HepG2 (cell line): Measurements from ENCODE around the gene LTB4R2. TPM values are rescaled to one million over a fixed set of nuclear protein-coding genes. Genes with fewer than 3 reads are reported as not detected.

ENCODE experiments used
- ARNT ChIP-seq: fragments of 450-650 bp; IDR thresholded peaks from 2 replicates; pipeline ENCODE4 v1.6.1; 2017
- ELF1 ChIP-seq: sonication (generic); formaldehyde crosslinking; IDR thresholded peaks from 2 replicates; pipeline ENCODE4 v1.4.0; 2020; ENCODE audit warnings: missing genetic modification reagents
- GATAD1 ChIP-seq: IDR thresholded peaks from 2 replicates; pipeline ENCODE4 v1.6.1; 2016; ENCODE audit warnings: missing genetic modification reagents, missing compliant biosample characterization
- HHEX ChIP-seq: IDR thresholded peaks from 2 replicates; pipeline ENCODE4 v1.6.1; 2016; ENCODE audit warnings: control low read depth
- HOXA5 ChIP-seq: sonication (generic); formaldehyde crosslinking; IDR thresholded peaks from 2 replicates; pipeline ENCODE4 v1.4.0; 2020; ENCODE audit warnings: missing genetic modification reagents
- KLF15 ChIP-seq: sonication (generic); formaldehyde crosslinking; IDR thresholded peaks from 2 replicates; pipeline ENCODE4 v1.8.1; 2023; ENCODE audit warnings: borderline replicate concordance, mild to moderate bottlenecking, inconsistent platforms, missing genetic modification reagents, mixed read lengths
- NKX3-1 ChIP-seq: sonication (generic); formaldehyde crosslinking; IDR thresholded peaks from 2 replicates; pipeline ENCODE4 v1.5.0; 2020; ENCODE audit warnings: missing genetic modification reagents
- SRF ChIP-seq: IDR thresholded peaks from 2 replicates; pipeline ENCODE4 v1.6.1; 2011; ENCODE audit warnings: mild to moderate bottlenecking, low read depth, low read length, moderate library complexity
- XBP1 ChIP-seq: sonication (generic); formaldehyde crosslinking; IDR thresholded peaks from 2 replicates; pipeline ENCODE4 v1.5.0; 2020; ENCODE audit warnings: missing genetic modification reagents
- ZNF737 ChIP-seq: sonication (generic); formaldehyde crosslinking; IDR thresholded peaks from 2 replicates; pipeline ENCODE4 v1.5.0; 2020; ENCODE audit warnings: missing genetic modification reagents, mild to moderate bottlenecking, borderline replicate concordance
- polyA plus RNA-seq, 8 experiments: library from polyadenylated mRNA; depleted of rRNA in 3 of 8; stranded (reverse) in 7 of 8; unstranded in 1 of 8; fragments of >200 nt; fragmentation: Illumina TruSeq in 4 of 8; extraction: Trizol in 4 of 8; gene quantifications; 2 replicates each; pipeline versions ENCODE4 v1.2.1 to v1.2.3, GENCODE V29; 2011 to 2016; ENCODE audit warnings: low read depth in 4 of 8, missing spikeins in 1 of 8, mixed read lengths in 1 of 8; ENCODE audit not compliant: insufficient read depth in 1 of 8
- total RNA-seq, 5 experiments: library from RNA; depleted of rRNA; stranded (reverse); fragments of >200 nt; fragmentation: Illumina TruSeq; extraction: Trizol; gene quantifications; 2 replicates each; pipeline ENCODE4 v1.2.3, GENCODE V29; 2016; ENCODE audit warnings: low read depth in 1 of 5
- TF ChIP-seq, protein P1 (sequence below): sonication (generic); formaldehyde crosslinking; IDR thresholded peaks from 2 replicates; pipeline ENCODE4 v1.9.0; 2021; ENCODE audit warnings: mild to moderate bottlenecking, missing genetic modification reagents
- TF ChIP-seq, protein P2 (sequence below): sonication (generic); formaldehyde crosslinking; IDR thresholded peaks from 2 replicates; pipeline ENCODE4 v1.5.0; 2020; ENCODE audit warnings: missing genetic modification reagents, mild to moderate bottlenecking, borderline replicate concordance
- TF ChIP-seq, protein P3 (sequence below): IDR thresholded peaks from 2 replicates; pipeline ENCODE4 v1.6.1; 2016; ENCODE audit warnings: low read depth, control low read depth
- TF ChIP-seq, protein P4 (sequence below): IDR thresholded peaks from 2 replicates; pipeline ENCODE4 v1.6.1; 2012; ENCODE audit warnings: inconsistent platforms
- TF ChIP-seq, protein P5 (sequence below): sonication (generic); formaldehyde crosslinking; IDR thresholded peaks from 2 replicates; pipeline ENCODE4 v1.4.0; 2020; ENCODE audit warnings: missing genetic modification reagents, low read depth, mild to moderate bottlenecking, borderline replicate concordance
- TF ChIP-seq, protein P6 (sequence below): sonication (generic); formaldehyde crosslinking; IDR thresholded peaks from 2 replicates; pipeline ENCODE4 v1.9.0; 2021; ENCODE audit warnings: missing genetic modification reagents, borderline replicate concordance

The LTB4R2 gene
- total and polyA plus RNA-seq, 2 of the 13 experiments (the other 11 are each of a cell fraction or from before 2014, with no cell fraction given), result 3.9 to 6.9 TPM

DNA sequence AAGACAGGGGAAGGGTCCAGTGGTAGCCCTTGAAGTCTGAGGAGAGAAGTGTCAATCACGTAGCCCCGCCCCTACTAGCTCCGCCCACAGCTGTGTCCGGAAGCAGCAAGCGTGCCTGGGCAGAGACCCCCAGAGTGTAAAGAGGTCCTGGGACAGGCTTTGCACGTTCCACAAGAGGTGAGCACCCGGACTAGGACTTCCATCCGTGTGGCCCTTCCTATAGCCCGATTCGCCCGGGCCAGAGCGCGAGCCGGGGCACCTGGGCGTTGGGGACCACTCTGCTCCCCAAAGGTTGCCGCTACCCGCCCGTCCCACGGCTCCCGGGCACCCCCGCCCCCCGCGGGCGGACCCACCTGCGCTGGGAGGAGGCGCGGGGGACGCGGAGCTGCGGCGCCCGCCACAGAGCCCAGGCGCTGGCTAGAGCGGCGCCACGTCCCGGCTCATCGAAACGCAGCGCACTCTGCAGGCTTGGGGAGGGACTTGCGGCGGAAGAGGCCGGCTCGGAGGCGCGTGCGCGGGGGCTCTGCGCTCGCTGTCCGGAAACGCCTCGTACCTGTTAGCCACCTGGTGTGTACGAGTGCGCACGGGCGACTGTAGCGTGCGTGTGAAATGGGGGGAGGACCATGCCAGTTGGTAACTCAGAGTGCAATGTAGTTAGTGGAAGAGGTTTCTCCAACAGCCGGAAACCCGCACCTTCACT lies 38.7 kb upstream of the LTB4R2 start, which contains the start of gene RABGGTA (continued):
- TF ChIP-seq, protein P1, sequence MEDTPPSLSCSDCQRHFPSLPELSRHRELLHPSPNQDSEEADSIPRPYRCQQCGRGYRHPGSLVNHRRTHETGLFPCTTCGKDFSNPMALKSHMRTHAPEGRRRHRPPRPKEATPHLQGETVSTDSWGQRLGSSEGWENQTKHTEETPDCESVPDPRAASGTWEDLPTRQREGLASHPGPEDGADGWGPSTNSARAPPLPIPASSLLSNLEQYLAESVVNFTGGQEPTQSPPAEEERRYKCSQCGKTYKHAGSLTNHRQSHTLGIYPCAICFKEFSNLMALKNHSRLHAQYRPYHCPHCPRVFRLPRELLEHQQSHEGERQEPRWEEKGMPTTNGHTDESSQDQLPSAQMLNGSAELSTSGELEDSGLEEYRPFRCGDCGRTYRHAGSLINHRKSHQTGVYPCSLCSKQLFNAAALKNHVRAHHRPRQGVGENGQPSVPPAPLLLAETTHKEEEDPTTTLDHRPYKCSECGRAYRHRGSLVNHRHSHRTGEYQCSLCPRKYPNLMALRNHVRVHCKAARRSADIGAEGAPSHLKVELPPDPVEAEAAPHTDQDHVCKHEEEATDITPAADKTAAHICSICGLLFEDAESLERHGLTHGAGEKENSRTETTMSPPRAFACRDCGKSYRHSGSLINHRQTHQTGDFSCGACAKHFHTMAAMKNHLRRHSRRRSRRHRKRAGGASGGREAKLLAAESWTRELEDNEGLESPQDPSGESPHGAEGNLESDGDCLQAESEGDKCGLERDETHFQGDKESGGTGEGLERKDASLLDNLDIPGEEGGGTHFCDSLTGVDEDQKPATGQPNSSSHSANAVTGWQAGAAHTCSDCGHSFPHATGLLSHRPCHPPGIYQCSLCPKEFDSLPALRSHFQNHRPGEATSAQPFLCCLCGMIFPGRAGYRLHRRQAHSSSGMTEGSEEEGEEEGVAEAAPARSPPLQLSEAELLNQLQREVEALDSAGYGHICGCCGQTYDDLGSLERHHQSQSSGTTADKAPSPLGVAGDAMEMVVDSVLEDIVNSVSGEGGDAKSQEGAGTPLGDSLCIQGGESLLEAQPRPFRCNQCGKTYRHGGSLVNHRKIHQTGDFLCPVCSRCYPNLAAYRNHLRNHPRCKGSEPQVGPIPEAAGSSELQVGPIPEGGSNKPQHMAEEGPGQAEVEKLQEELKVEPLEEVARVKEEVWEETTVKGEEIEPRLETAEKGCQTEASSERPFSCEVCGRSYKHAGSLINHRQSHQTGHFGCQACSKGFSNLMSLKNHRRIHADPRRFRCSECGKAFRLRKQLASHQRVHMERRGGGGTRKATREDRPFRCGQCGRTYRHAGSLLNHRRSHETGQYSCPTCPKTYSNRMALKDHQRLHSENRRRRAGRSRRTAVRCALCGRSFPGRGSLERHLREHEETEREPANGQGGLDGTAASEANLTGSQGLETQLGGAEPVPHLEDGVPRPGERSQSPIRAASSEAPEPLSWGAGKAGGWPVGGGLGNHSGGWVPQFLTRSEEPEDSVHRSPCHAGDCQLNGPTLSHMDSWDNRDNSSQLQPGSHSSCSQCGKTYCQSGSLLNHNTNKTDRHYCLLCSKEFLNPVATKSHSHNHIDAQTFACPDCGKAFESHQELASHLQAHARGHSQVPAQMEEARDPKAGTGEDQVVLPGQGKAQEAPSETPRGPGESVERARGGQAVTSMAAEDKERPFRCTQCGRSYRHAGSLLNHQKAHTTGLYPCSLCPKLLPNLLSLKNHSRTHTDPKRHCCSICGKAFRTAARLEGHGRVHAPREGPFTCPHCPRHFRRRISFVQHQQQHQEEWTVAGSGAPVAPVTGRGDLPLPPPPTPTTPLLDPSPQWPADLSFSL, result peak; percentile 59
- TF ChIP-seq, protein P2, sequence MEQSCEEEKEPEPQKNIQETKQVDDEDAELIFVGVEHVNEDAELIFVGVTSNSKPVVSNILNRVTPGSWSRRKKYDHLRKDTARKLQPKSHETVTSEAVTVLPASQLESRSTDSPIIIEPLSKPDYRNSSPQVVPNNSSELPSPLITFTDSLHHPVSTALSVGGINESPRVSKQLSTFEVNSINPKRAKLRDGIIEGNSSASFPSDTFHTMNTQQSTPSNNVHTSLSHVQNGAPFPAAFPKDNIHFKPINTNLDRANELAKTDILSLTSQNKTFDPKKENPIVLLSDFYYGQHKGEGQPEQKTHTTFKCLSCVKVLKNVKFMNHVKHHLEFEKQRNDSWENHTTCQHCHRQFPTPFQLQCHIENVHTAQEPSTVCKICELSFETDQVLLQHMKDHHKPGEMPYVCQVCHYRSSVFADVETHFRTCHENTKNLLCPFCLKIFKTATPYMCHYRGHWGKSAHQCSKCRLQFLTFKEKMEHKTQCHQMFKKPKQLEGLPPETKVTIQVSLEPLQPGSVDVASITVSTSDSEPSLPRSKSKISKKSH, result peak; percentile 99
- TF ChIP-seq, protein P3, sequence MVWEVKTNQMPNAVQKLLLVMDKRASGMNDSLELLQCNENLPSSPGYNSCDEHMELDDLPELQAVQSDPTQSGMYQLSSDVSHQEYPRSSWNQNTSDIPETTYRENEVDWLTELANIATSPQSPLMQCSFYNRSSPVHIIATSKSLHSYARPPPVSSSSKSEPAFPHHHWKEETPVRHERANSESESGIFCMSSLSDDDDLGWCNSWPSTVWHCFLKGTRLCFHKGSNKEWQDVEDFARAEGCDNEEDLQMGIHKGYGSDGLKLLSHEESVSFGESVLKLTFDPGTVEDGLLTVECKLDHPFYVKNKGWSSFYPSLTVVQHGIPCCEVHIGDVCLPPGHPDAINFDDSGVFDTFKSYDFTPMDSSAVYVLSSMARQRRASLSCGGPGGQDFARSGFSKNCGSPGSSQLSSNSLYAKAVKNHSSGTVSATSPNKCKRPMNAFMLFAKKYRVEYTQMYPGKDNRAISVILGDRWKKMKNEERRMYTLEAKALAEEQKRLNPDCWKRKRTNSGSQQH, result peak; percentile 99
- TF ChIP-seq XBP1 (CRISPR knock-in tag) (peak; percentile 90; the same call in 1 of the 2 replicates), GATAD1 (CRISPR knock-in tag) (peak; percentile 95), ZNF737 (CRISPR knock-in tag) (peak; percentile 95), SRF (peak; percentile 66), NKX3-1 (CRISPR knock-in tag) (peak; percentile 99), HOXA5 (CRISPR knock-in tag) (peak; percentile 99), ELF1 (CRISPR knock-in tag) (peak; percentile 87), HHEX (CRISPR knock-in tag) (peak; percentile 60; the same call in 1 of the 2 replicates), KLF15 (CRISPR knock-in tag) (peak; percentile 98), ARNT (no peak)
- TF ChIP-seq, protein P4, sequence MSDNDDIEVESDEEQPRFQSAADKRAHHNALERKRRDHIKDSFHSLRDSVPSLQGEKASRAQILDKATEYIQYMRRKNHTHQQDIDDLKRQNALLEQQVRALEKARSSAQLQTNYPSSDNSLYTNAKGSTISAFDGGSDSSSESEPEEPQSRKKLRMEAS, result no peak
- TF ChIP-seq, protein P5, sequence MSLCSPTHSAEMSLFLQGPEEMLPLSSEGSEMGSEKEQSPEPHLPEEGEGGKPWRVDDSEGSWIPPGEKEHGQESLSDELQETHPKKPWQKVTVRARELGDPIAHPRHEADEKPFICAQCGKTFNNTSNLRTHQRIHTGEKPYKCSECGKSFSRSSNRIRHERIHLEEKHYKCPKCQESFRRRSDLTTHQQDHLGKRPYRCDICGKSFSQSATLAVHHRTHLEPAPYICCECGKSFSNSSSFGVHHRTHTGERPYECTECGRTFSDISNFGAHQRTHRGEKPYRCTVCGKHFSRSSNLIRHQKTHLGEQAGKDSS (CRISPR knock-in tag), result peak; percentile 99
- TF ChIP-seq, protein P6, sequence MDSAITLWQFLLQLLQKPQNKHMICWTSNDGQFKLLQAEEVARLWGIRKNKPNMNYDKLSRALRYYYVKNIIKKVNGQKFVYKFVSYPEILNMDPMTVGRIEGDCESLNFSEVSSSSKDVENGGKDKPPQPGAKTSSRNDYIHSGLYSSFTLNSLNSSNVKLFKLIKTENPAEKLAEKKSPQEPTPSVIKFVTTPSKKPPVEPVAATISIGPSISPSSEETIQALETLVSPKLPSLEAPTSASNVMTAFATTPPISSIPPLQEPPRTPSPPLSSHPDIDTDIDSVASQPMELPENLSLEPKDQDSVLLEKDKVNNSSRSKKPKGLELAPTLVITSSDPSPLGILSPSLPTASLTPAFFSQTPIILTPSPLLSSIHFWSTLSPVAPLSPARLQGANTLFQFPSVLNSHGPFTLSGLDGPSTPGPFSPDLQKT (CRISPR knock-in tag), result peak; percentile 98
